Thoracic aorta (tissue), 2 donors: ENCODE measurements around the gene ADH7. TPM values are rescaled to one million over a fixed set of nuclear protein-coding genes. Genes with fewer than 3 reads are reported as not detected.

ENCODE experiments used
- ATAC-seq: fragments of 150-250 bp; one replicate; pipeline ENCODE4 v1.8.0; 2017; ENCODE audit warnings: low read depth; ENCODE audit not compliant: insufficient number of reproducible peaks, low FRiP score
- DNase-seq: peaks from one replicate; pipeline ENCODE4 v3.0.0-alpha.2; 2020; ENCODE audit warnings: low spot score
- H3K27ac ChIP-seq, 2 donors: fragments of 200-600 bp; sonication (generic); 1 replicate in 1 of 2; 2 replicates in 1 of 2; pipeline ENCODE4 v1.5.1; 2016; ENCODE audit warnings: mild to moderate bottlenecking in 2 of 2, moderate library complexity in 2 of 2
- H3K27me3 ChIP-seq: fragments of 200-600 bp; sonication (generic); replicated peaks from 2 replicates; pipeline ENCODE4 v1.6.0; 2016; ENCODE audit warnings: mild to moderate bottlenecking; ENCODE audit not compliant: insufficient read depth
- H3K36me3 ChIP-seq: fragments of 200-600 bp; sonication (generic); one replicate; pipeline ENCODE4 v1.5.1; 2016
- H3K4me1 ChIP-seq, 2 donors: fragments of 200-600 bp; sonication (generic); 1 replicate in 1 of 2; 2 replicates in 1 of 2; pipeline versions ENCODE4 v1.5.1 to v1.6.0; 2016; ENCODE audit warnings: low read depth in 2 of 2, mild to moderate bottlenecking in 1 of 2; ENCODE audit not compliant: control insufficient read depth in 1 of 2
- H3K4me3 ChIP-seq: fragments of 200-600 bp; sonication (generic); 2 replicates; pipeline ENCODE4 v1.5.1; 2016; ENCODE audit warnings: mild to moderate bottlenecking
- H3K9me3 ChIP-seq: fragments of 200-600 bp; sonication (generic); 2 replicates; pipeline ENCODE4 v1.5.1; 2016
- CTCF ChIP-seq: fragments of 200-600 bp; sonication (generic); IDR thresholded peaks from one replicate; pipeline ENCODE4 v1.5.1; 2019; ENCODE audit warnings: antibody characterized with exemption
- total RNA-seq, 2 donors: library from RNA; depleted of rRNA; stranded (reverse); fragments of >200 nt; gene quantifications; one replicate each; pipeline versions ENCODE4 v1.1.0 to v1.2.3, GENCODE V29; 2016

Gene ADH7
- total RNA-seq, 2 donors from 2014 or later, result not detected

- no peak for ATAC-seq
- Histone ChIP-seq H3K27ac (peak overlapping the region; percentile 65 to 95), H3K4me1 (peaks cover 22 to 48% of the 10 kb centered on the region in 2 donors), H3K27me3 (no peaks in the 10 kb centered on the region), H3K4me3 (no peak overlapping the region), H3K36me3 (no peaks in the 10 kb centered on the region), H3K9me3 (no peaks in the 10 kb centered on the region)
- no peak for TF ChIP-seq CTCF
- DNase-seq, result no peak
These were observed 24.1 kb downstream of the ADH7 start for GRCh38 chr4:99411041-99411440.

GRCh38 chr4:99410075-99410474 is 25.1 kb downstream of the ADH7 start:
- Histone ChIP-seq H3K27ac (peak overlapping the region; percentile 65 to 95), H3K4me3 (no peak overlapping the region), H3K4me1 (peaks cover 20 to 57% of the 10 kb centered on the region in 2 donors), H3K27me3 (no peaks in the 10 kb centered on the region), H3K36me3 (no peaks in the 10 kb centered on the region), H3K9me3 (no peaks in the 10 kb centered on the region)
- ATAC-seq (no peak), DNase-seq (no peak)
- TF ChIP-seq CTCF, result no peak

- peak overlapping the region; percentile 76 to 95 for H3K27ac ChIP-seq
- H3K4me1 ChIP-seq, result peaks cover 17 to 57% of the 10 kb centered on the region in 2 donors
- H3K36me3 ChIP-seq, result no peaks in the 10 kb centered on the region
- H3K4me3 ChIP-seq, result no peak overlapping the region
- no peak for TF ChIP-seq CTCF
- no peaks in the 10 kb centered on the region for H3K9me3 ChIP-seq
- DNase-seq (no peak), ATAC-seq (no peak)
- H3K27me3 ChIP-seq, result no peaks in the 10 kb centered on the region
These were observed 26.8 kb downstream of the ADH7 start for GRCh38 chr4:99408346-99408745.

GRCh38 chr4:99405433-99406115 is 29.6 kb downstream of the ADH7 start:
- ATAC-seq, result peak; percentile 51
- Histone ChIP-seq H3K9me3 (no peaks in the 10 kb centered on the region), H3K27ac (peak overlapping the region; percentile 91 to 95), H3K4me1 (peaks cover 22 to 78% of the 10 kb centered on the region in 2 donors), H3K27me3 (no peaks in the 10 kb centered on the region), H3K36me3 (no peaks in the 10 kb centered on the region), H3K4me3 (no peak overlapping the region)
- peak; percentile 31 for DNase-seq
- peak; percentile 88 for TF ChIP-seq CTCF

- peaks cover 22 to 78% of the 10 kb centered on the region in 2 donors for H3K4me1 ChIP-seq
- no peak overlapping the region for H3K4me3 ChIP-seq
- no peaks in the 10 kb centered on the region for H3K9me3 ChIP-seq
- DNase-seq, result no peak
- no peaks in the 10 kb centered on the region for H3K36me3 ChIP-seq
- peak overlapping the region; percentile 91 to 95 for H3K27ac ChIP-seq
- H3K27me3 ChIP-seq, result no peaks in the 10 kb centered on the region
- no peak for TF ChIP-seq CTCF
- peak; percentile 69 for ATAC-seq
These were observed 30.4 kb downstream of the ADH7 start for GRCh38 chr4:99404595-99405287.
